ENCODE measurements around the gene CRY2.

DNA sequence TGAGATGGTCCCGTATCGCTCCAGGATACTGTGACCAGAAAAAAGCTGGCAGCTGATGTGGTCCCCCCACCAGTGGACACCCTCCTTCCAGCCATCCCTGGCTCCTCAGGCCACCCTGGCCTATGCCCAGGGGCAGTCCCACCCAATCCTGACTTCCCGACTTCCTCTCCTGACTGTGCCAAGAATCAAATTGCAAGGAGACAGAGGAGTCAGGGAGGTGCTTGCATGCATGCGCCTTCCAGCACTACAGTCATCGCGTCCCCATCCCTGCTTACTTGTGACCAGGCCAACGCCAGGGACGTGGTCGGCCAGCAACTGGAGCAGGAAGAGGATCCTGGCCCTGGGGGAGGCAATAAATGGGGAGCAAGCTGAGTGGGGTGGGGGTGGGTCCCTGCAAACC is 63.3 kb downstream of the CRY2 start:
- TF ChIP-seq, protein P1, sequence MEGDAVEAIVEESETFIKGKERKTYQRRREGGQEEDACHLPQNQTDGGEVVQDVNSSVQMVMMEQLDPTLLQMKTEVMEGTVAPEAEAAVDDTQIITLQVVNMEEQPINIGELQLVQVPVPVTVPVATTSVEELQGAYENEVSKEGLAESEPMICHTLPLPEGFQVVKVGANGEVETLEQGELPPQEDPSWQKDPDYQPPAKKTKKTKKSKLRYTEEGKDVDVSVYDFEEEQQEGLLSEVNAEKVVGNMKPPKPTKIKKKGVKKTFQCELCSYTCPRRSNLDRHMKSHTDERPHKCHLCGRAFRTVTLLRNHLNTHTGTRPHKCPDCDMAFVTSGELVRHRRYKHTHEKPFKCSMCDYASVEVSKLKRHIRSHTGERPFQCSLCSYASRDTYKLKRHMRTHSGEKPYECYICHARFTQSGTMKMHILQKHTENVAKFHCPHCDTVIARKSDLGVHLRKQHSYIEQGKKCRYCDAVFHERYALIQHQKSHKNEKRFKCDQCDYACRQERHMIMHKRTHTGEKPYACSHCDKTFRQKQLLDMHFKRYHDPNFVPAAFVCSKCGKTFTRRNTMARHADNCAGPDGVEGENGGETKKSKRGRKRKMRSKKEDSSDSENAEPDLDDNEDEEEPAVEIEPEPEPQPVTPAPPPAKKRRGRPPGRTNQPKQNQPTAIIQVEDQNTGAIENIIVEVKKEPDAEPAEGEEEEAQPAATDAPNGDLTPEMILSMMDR (optimal IDR thresholded peaks at IDR 0.05 in 1 of 3, IDR thresholded peaks at IDR 0.05 in 1 of 3, conservative IDR thresholded peaks at IDR 0.05 in 1 of 3; ENCODE audit: extremely low read depth in 1 of 3, insufficient read depth in 2 of 3, low read length in 3 of 3), result no peak
- TF ChIP-seq EZH2 (IDR thresholded peaks at IDR 0.05; ENCODE audit: low read length), result no peak
